MM.1S (cell line): ENCODE results near the gene MCEE.

Experiments
- DNase-seq: peaks from one replicate; pipeline ENCODE4 v3.0.0-alpha.2; 2015
- H2AFZ ChIP-seq: fragments of 300-600 bp; sonication (generic); 2 replicates; pipeline ENCODE4 v1.6.0; 2016; ENCODE audit warnings: antibody characterized with exemption, low read length
- H3F3A ChIP-seq: fragments of 300-600 bp; sonication (generic); 2 replicates; pipeline ENCODE4 v1.6.1; 2016; ENCODE audit warnings: mild to moderate bottlenecking, antibody characterized with exemption, low read length, moderate library complexity, mixed read lengths; ENCODE audit not compliant: insufficient read depth
- H3K27ac ChIP-seq: fragments of 300-600 bp; sonication (generic); 2 replicates; pipeline ENCODE4 v1.5.1; 2016; ENCODE audit warnings: mild to moderate bottlenecking, low read length
- H3K27me3 ChIP-seq: fragments of 300-600 bp; sonication (generic); replicated peaks from 2 replicates; pipeline ENCODE4 v1.6.0; 2016; ENCODE audit warnings: low read length; ENCODE audit not compliant: insufficient read depth
- H3K36me3 ChIP-seq: fragments of 300-600 bp; sonication (generic); replicated peaks from 2 replicates; pipeline ENCODE4 v1.6.1; 2016; ENCODE audit warnings: mild to moderate bottlenecking, low read length, mixed read lengths; ENCODE audit not compliant: insufficient read depth
- H3K4me1 ChIP-seq: fragments of 300-600 bp; sonication (generic); 2 replicates; pipeline ENCODE4 v1.6.1; 2016; ENCODE audit warnings: low read length, mixed read lengths
- H3K4me2 ChIP-seq: fragments of 300-600 bp; sonication (generic); 2 replicates; pipeline ENCODE4 v1.6.0; 2016; ENCODE audit warnings: low read depth, low read length
- H3K4me3 ChIP-seq: fragments of 300-600 bp; sonication (generic); 2 replicates; pipeline ENCODE4 v1.5.1; 2016; ENCODE audit warnings: low read length, mixed read lengths
- H3K79me2 ChIP-seq: fragments of 300-600 bp; sonication (generic); 2 replicates; pipeline ENCODE4 v1.6.1; 2016; ENCODE audit warnings: mixed run types, low read length, mixed read lengths
- H3K9ac ChIP-seq: fragments of 300-600 bp; sonication (generic); 2 replicates; pipeline ENCODE4 v1.6.1; 2016; ENCODE audit warnings: low read length, mixed read lengths
- H3K9me2 ChIP-seq: fragments of 300-600 bp; sonication (generic); replicated peaks from 2 replicates; pipeline ENCODE4 v1.6.1; 2016; ENCODE audit warnings: mild to moderate bottlenecking, low read length, mixed read lengths; ENCODE audit not compliant: insufficient read depth
- H3K9me3 ChIP-seq: fragments of 300-600 bp; sonication (generic); replicated peaks from 2 replicates; pipeline ENCODE4 v1.6.1; 2016; ENCODE audit warnings: mild to moderate bottlenecking, low read length, mixed read lengths; ENCODE audit not compliant: insufficient read depth
- H4K20me1 ChIP-seq: fragments of 300-600 bp; sonication (generic); 2 replicates; pipeline ENCODE4 v1.6.1; 2016; ENCODE audit warnings: mild to moderate bottlenecking, low read length, moderate library complexity, mixed read lengths; ENCODE audit not compliant: insufficient read depth
- EZH2 ChIP-seq: fragments of 300-600 bp; sonication (generic); optimal IDR thresholded peaks from 2 replicates; pipeline ENCODE3; 2017; ENCODE audit warnings: low read depth, mild to moderate bottlenecking, antibody characterized with exemption, low read length, mixed read lengths
- EZH2phosphoT487 ChIP-seq: fragments of 300-600 bp; sonication (generic); IDR thresholded peaks from 2 replicates; pipeline ENCODE4 v1.6.1; 2018; ENCODE audit warnings: antibody characterized with exemption, low read length
- TF ChIP-seq, protein P1 (sequence below): fragments of 300-600 bp; sonication (generic); IDR thresholded peaks from 2 replicates; pipeline ENCODE4 v1.5.1; 2016; ENCODE audit warnings: antibody characterized with exemption, low read length, mixed read lengths

The MCEE gene

DNA sequence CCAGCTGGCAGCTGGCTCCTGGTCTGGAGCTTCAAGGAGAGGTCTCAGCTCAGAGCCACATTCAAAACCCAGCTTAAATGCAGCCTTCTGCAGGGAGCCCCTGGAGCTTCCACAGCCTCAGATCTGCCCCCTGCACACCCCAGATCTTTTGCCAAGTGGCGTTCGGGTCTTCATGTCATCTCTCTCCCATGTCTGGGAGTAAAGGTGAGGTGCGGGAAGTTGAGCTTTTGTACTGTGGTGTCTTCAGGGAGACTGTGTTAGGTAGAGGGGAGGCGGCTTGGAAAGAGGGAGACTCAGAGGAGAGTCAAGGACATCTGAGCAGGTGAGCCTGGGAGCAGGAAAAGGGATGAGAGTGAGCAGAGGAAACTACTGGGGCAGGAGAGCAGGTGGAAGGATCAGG is 25.8 kb upstream of the MCEE start:
- Histone ChIP-seq H4K20me1 (no peaks in the 10 kb centered on the region), H3K4me1 (no peaks in the 10 kb centered on the region), H3K9me3 (no peaks in the 10 kb centered on the region), H3K36me3 (no peaks in the 10 kb centered on the region), H3K79me2 (no peaks in the 10 kb centered on the region), H3K4me2 (no peak overlapping the region), H2AFZ (no peak overlapping the region), H3K9me2 (no peaks in the 10 kb centered on the region), H3F3A (no peaks in the 10 kb centered on the region), H3K27me3 (0 out of 2 replicates have a peak, but pooled peaks cover 4% of the 10 kb centered on the region), H3K9ac (no peak overlapping the region), H3K4me3 (no peak overlapping the region), H3K27ac (no peak overlapping the region)
- TF ChIP-seq, protein P1, sequence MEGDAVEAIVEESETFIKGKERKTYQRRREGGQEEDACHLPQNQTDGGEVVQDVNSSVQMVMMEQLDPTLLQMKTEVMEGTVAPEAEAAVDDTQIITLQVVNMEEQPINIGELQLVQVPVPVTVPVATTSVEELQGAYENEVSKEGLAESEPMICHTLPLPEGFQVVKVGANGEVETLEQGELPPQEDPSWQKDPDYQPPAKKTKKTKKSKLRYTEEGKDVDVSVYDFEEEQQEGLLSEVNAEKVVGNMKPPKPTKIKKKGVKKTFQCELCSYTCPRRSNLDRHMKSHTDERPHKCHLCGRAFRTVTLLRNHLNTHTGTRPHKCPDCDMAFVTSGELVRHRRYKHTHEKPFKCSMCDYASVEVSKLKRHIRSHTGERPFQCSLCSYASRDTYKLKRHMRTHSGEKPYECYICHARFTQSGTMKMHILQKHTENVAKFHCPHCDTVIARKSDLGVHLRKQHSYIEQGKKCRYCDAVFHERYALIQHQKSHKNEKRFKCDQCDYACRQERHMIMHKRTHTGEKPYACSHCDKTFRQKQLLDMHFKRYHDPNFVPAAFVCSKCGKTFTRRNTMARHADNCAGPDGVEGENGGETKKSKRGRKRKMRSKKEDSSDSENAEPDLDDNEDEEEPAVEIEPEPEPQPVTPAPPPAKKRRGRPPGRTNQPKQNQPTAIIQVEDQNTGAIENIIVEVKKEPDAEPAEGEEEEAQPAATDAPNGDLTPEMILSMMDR: no peak
- TF ChIP-seq EZH2phosphoT487: no peak
- no peak for TF ChIP-seq EZH2
- DNase-seq: no peak

DNA sequence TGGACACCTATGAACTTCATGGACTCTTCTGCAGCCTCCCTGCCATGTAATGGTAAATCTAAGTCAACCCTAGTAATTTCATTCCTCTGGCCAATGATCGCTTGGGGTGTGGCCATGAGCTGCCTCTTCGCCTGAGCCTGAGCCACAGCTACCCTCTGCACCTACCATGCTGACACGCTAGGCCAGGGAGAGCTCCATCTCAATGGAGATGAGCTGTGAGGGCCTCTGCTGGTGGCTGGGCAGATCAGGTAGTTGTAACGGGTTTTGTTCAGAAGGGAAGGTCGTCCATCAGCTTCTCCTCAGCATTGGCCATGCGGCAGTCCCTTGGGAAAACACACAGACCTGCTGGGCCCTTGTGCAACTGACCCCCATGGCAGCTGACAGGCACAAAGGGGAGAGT is 24.8 kb upstream of the MCEE start:
- no peaks in the 10 kb centered on the region for H3K4me1 ChIP-seq
- TF ChIP-seq EZH2phosphoT487: no peak
- TF ChIP-seq EZH2: no peak
- TF ChIP-seq, protein P1: peak; percentile 53
- H2AFZ ChIP-seq: no peak overlapping the region
- peak; percentile 53 for DNase-seq
- H3K36me3 ChIP-seq: no peaks in the 10 kb centered on the region
- no peaks in the 10 kb centered on the region for H3K9me2 ChIP-seq
- no peak overlapping the region for H3K9ac ChIP-seq
- H3F3A ChIP-seq: no peaks in the 10 kb centered on the region
- no peaks in the 10 kb centered on the region for H4K20me1 ChIP-seq
- H3K27ac ChIP-seq: no peak overlapping the region
- H3K79me2 ChIP-seq: no peaks in the 10 kb centered on the region
- H3K27me3 ChIP-seq: 0 out of 2 replicates have a peak, but pooled peaks cover 4% of the 10 kb centered on the region
- no peak overlapping the region for H3K4me2 ChIP-seq
- H3K4me3 ChIP-seq: no peak overlapping the region
- no peaks in the 10 kb centered on the region for H3K9me3 ChIP-seq

DNA sequence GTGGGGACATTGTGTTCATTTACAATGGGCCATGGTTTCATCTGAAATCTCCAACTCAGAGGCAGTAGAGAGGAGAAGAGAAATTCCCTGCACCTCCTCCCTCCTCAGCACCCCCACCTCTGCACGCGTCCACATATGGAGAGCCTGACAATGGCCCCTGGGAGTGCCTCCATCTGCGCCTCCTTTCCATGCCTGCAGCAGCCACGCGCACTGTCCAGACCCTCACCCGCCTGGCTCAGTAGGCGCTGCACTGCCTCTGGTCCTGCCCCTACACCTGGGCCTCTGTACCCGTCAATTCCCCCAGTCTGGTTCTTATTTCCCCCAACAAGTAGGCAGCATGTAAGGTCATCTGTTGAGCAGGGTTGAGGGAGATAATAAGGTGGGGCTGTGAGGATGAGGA is 24.2 kb upstream of the MCEE start:
- no peaks in the 10 kb centered on the region for H3K4me1 ChIP-seq
- H3K9ac ChIP-seq: no peak overlapping the region
- no peaks in the 10 kb centered on the region for H3F3A ChIP-seq
- DNase-seq: no peak
- no peak overlapping the region for H3K4me2 ChIP-seq
- 0 out of 2 replicates have a peak, but pooled peaks cover 4% of the 10 kb centered on the region for H3K27me3 ChIP-seq
- no peaks in the 10 kb centered on the region for H3K9me2 ChIP-seq
- H3K36me3 ChIP-seq: 0 out of 2 replicates have a peak, but pooled peaks cover 3% of the 10 kb centered on the region
- H3K9me3 ChIP-seq: no peaks in the 10 kb centered on the region
- TF ChIP-seq EZH2 (no peak), EZH2phosphoT487 (no peak)
- TF ChIP-seq, protein P1: no peak
- no peak overlapping the region for H2AFZ ChIP-seq
- no peak overlapping the region for H3K27ac ChIP-seq
- no peak overlapping the region for H3K4me3 ChIP-seq
- H3K79me2 ChIP-seq: no peaks in the 10 kb centered on the region
- no peaks in the 10 kb centered on the region for H4K20me1 ChIP-seq
